ENCODE results near the gene SPAG9.

Gene SPAG9

GRCh38 chr17:51142597-51142996, 21.9 kb upstream of the SPAG9 start:
- H3K27me3 ChIP-seq (ENCODE audit: insufficient read depth, low read length, poor library complexity): no peaks in the 10 kb centered on the region
- no peak overlapping the region for H3K27ac ChIP-seq (ENCODE audit: low read length)
- H3K4me3 ChIP-seq (ENCODE audit: low read depth in 1 of 2, low read length in 2 of 2): no peak overlapping the region

GRCh38 chr17:51135956-51136355, 15.3 kb upstream of the SPAG9 start:
- ATAC-seq (ENCODE audit: insufficient read depth, low read depth): no peak
- Histone ChIP-seq H3K4me1 (ENCODE audit: insufficient read depth, low read length) (no peaks in the 10 kb centered on the region), H3K27me3 (ENCODE audit: insufficient read depth, low read length, poor library complexity) (no peaks in the 10 kb centered on the region), H2AFZ (ENCODE audit: low read depth, low read length) (no peak overlapping the region), H3K27ac (ENCODE audit: low read length) (no peak overlapping the region), H4K20me1 (ENCODE audit: insufficient read depth, low read length) (no peaks in the 10 kb centered on the region), H3K9me3 (ENCODE audit: insufficient read depth, low read length, severe bottlenecking) (no peaks in the 10 kb centered on the region), H3K36me3 (ENCODE audit: insufficient read depth, low read length) (no peaks in the 10 kb centered on the region), H3K9ac (ENCODE audit: low read depth, low read length) (no peak overlapping the region), H3K4me2 (ENCODE audit: insufficient read depth, low read length) (no peak overlapping the region), H3K4me3 (ENCODE audit: low read depth in 1 of 2, low read length in 2 of 2) (no peak overlapping the region), H3K79me2 (ENCODE audit: insufficient read depth, low read length) (no peaks in the 10 kb centered on the region)
- no peak for TF ChIP-seq CTCF (IDR thresholded peaks at IDR 0.05; ENCODE audit: borderline replicate concordance, extremely low read depth, low read length, poor library complexity, severe bottlenecking)
- no peak for TF ChIP-seq EZH2 (IDR thresholded peaks at IDR 0.05; ENCODE audit: borderline replicate concordance, low read depth, low read length, severe bottlenecking)
- DNase-seq: no peak

More at GRCh38 chr17:51142597-51142996, 21.9 kb upstream of the SPAG9 start:
- DNase-seq (no peak), ATAC-seq (ENCODE audit: insufficient read depth, low read depth) (no peak)
- Histone ChIP-seq H3K79me2 (ENCODE audit: insufficient read depth, low read length) (no peaks in the 10 kb centered on the region), H3K4me1 (ENCODE audit: insufficient read depth, low read length) (no peaks in the 10 kb centered on the region), H3K4me2 (ENCODE audit: insufficient read depth, low read length) (no peak overlapping the region), H3K9ac (ENCODE audit: low read depth, low read length) (no peak overlapping the region), H2AFZ (ENCODE audit: low read depth, low read length) (no peak overlapping the region), H3K9me3 (ENCODE audit: insufficient read depth, low read length, severe bottlenecking) (no peaks in the 10 kb centered on the region), H3K36me3 (ENCODE audit: insufficient read depth, low read length) (no peaks in the 10 kb centered on the region), H4K20me1 (ENCODE audit: insufficient read depth, low read length) (no peaks in the 10 kb centered on the region)
- TF ChIP-seq CTCF (IDR thresholded peaks at IDR 0.05; ENCODE audit: borderline replicate concordance, extremely low read depth, low read length, poor library complexity, severe bottlenecking) (no peak), EZH2 (IDR thresholded peaks at IDR 0.05; ENCODE audit: borderline replicate concordance, low read depth, low read length, severe bottlenecking) (no peak)

- H3K79me2 ChIP-seq (ENCODE audit: insufficient read depth, low read length): no peaks in the 10 kb centered on the region
- no peaks in the 10 kb centered on the region for H3K4me1 ChIP-seq (ENCODE audit: insufficient read depth, low read length)
- TF ChIP-seq EZH2 (IDR thresholded peaks at IDR 0.05; ENCODE audit: borderline replicate concordance, low read depth, low read length, severe bottlenecking): no peak
- no peak for TF ChIP-seq CTCF (IDR thresholded peaks at IDR 0.05; ENCODE audit: borderline replicate concordance, extremely low read depth, low read length, poor library complexity, severe bottlenecking)
- H3K9ac ChIP-seq (ENCODE audit: low read depth, low read length): no peak overlapping the region
- ATAC-seq (ENCODE audit: insufficient read depth, low read depth) (no peak), DNase-seq (no peak)
- H3K36me3 ChIP-seq (ENCODE audit: insufficient read depth, low read length): no peaks in the 10 kb centered on the region
- no peak overlapping the region for H3K27ac ChIP-seq (ENCODE audit: low read length)
- no peaks in the 10 kb centered on the region for H3K27me3 ChIP-seq (ENCODE audit: insufficient read depth, low read length, poor library complexity)
- no peaks in the 10 kb centered on the region for H3K9me3 ChIP-seq (ENCODE audit: insufficient read depth, low read length, severe bottlenecking)
- H3K4me3 ChIP-seq (ENCODE audit: low read depth in 1 of 2, low read length in 2 of 2): no peak overlapping the region
- H4K20me1 ChIP-seq (ENCODE audit: insufficient read depth, low read length): no peaks in the 10 kb centered on the region
- no peak overlapping the region for H3K4me2 ChIP-seq (ENCODE audit: insufficient read depth, low read length)
- no peak overlapping the region for H2AFZ ChIP-seq (ENCODE audit: low read depth, low read length)
Observed at GRCh38 chr17:51133365-51133764, 12.7 kb upstream of the SPAG9 start.

- ATAC-seq (ENCODE audit: insufficient read depth, low read depth) (no peak), DNase-seq (no peak)
- H2AFZ ChIP-seq (ENCODE audit: low read depth, low read length): no peak overlapping the region
Observed at GRCh38 chr17:51132964-51133319, 12.3 kb upstream of the SPAG9 start.

More at GRCh38 chr17:51132964-51133319, 12.3 kb upstream of the SPAG9 start:
- Histone ChIP-seq H3K27ac (ENCODE audit: low read length) (no peak overlapping the region), H3K4me2 (ENCODE audit: insufficient read depth, low read length) (no peak overlapping the region), H3K9me3 (ENCODE audit: insufficient read depth, low read length, severe bottlenecking) (no peaks in the 10 kb centered on the region), H3K4me3 (ENCODE audit: low read depth in 1 of 2, low read length in 2 of 2) (no peak overlapping the region), H3K4me1 (ENCODE audit: insufficient read depth, low read length) (no peaks in the 10 kb centered on the region), H3K27me3 (ENCODE audit: insufficient read depth, low read length, poor library complexity) (no peaks in the 10 kb centered on the region), H3K79me2 (ENCODE audit: insufficient read depth, low read length) (no peaks in the 10 kb centered on the region), H3K9ac (ENCODE audit: low read depth, low read length) (no peak overlapping the region), H3K36me3 (ENCODE audit: insufficient read depth, low read length) (no peaks in the 10 kb centered on the region), H4K20me1 (ENCODE audit: insufficient read depth, low read length) (no peaks in the 10 kb centered on the region)
- no peak for TF ChIP-seq CTCF (IDR thresholded peaks at IDR 0.05; ENCODE audit: borderline replicate concordance, extremely low read depth, low read length, poor library complexity, severe bottlenecking)
- TF ChIP-seq EZH2 (IDR thresholded peaks at IDR 0.05; ENCODE audit: borderline replicate concordance, low read depth, low read length, severe bottlenecking): no peak

All from DND-41 (cell line).